Uterus (tissue), 4 donors: ENCODE data around the gene ZIC1. TPM values are rescaled to one million over a fixed set of nuclear protein-coding genes. Genes with fewer than 3 reads are reported as not detected.

Source experiments
- DNase-seq, 2 donors: peaks; one replicate each; pipeline ENCODE4 v3.0.0-alpha.2; 2019 to 2020
- H3K27ac ChIP-seq, 2 donors: fragments of 200-600 bp; sonication (generic); 1 replicate in 1 of 2; 2 replicates in 1 of 2; pipeline ENCODE4 v1.5.1; 2016 to 2018
- H3K27me3 ChIP-seq, 2 donors: fragments of 200-600 bp; sonication (generic); one replicate each; pipeline ENCODE4 v1.5.1; 2018 to 2019; ENCODE audit warnings: control low read depth in 1 of 2
- H3K36me3 ChIP-seq, 2 donors: fragments of 200-600 bp; sonication (generic); one replicate each; pipeline ENCODE4 v1.5.1; 2019; ENCODE audit warnings: control low read depth in 1 of 2
- H3K4me1 ChIP-seq, 2 donors: fragments of 200-600 bp; sonication (generic); one replicate each; pipeline ENCODE4 v1.5.1; 2018 to 2019; ENCODE audit warnings: control low read depth in 1 of 2
- H3K4me3 ChIP-seq, 2 donors: fragments of 200-600 bp; sonication (generic); 1 replicate in 1 of 2; 2 replicates in 1 of 2; pipeline ENCODE4 v1.5.1; 2018 to 2019; ENCODE audit warnings: mild to moderate bottlenecking in 1 of 2
- H3K9me3 ChIP-seq, 2 donors: fragments of 200-600 bp; sonication (generic); one replicate each; pipeline ENCODE4 v1.5.1; 2019; ENCODE audit warnings: control low read depth in 1 of 2
- CTCF ChIP-seq, 4 experiments: fragments of 200-600 bp in 2 of 4; fragments of 450-650 bp in 2 of 4; sonication (generic) in 2 of 4; IDR thresholded peaks; one replicate each; pipeline ENCODE4 v1.5.1; 2016 to 2019; ENCODE audit warnings: antibody characterized with exemption in 4 of 4, mild to moderate bottlenecking in 2 of 4, moderate library complexity in 1 of 4
- POLR2A ChIP-seq, 2 donors: fragments of 450-650 bp; IDR thresholded peaks; one replicate each; pipeline ENCODE4 v1.6.1; 2016; ENCODE audit warnings: antibody characterized with exemption in 2 of 2, mild to moderate bottlenecking in 1 of 2, moderate library complexity in 1 of 2
- intact Hi-C: fragments of 100-400 bp; cut with DNase I; formaldehyde crosslinking; loops from one replicate; pipeline ENCODE4 v1.15.1; 2023; ENCODE audit warnings: low total_unique reads
- total RNA-seq, 4 donors: library from RNA; depleted of rRNA in 3 of 4; stranded (reverse); fragments of >200 nt in 3 of 4; gene quantifications; one replicate each; pipeline versions ENCODE4 v1.1.0 to v1.2.4, GENCODE V29; 2014 to 2023
- donor health status: DM: yes; HTN: yes; CAD: no.

The ZIC1 gene
- not detected for total RNA-seq

- Histone ChIP-seq H3K36me3 (no peaks in the 10 kb centered on the region), H3K27me3 (peaks cover 34 to 97% of the 10 kb centered on the region in 2 donors), H3K27ac (no peak within 1 kb of the TSS), H3K4me3 (peak within 1 kb of the TSS in 1 of 2 donors; percentile 17), H3K4me1 (peaks cover 0 to 15% of the 10 kb centered on the region in 2 donors), H3K9me3 (no peaks in the 10 kb centered on the region)
- intact Hi-C loops = no loop called here
- TF ChIP-seq POLR2A (IDR thresholded peaks at IDR 0.05) (no peak), CTCF (IDR thresholded peaks at IDR 0.05) (no peak)
- no peak for DNase-seq
Observed at GRCh38 chr3:147409143-147410115, at the start of gene ZIC1. Gene ZIC1 (plus strand): TSS chr3:147409365. CDS start chr3:147410113, 748 bp downstream.

GRCh38 chr3:147360051-147360439 lies 49.1 kb upstream of the ZIC1 start:
- H3K4me1 ChIP-seq = no peaks in the 10 kb centered on the region
- no peak overlapping the region for H3K27ac ChIP-seq
- intact Hi-C loops = no loop called here
- DNase-seq = no peak
- H3K9me3 ChIP-seq = no peaks in the 10 kb centered on the region
- no peak overlapping the region for H3K4me3 ChIP-seq
- peaks cover 7 to 69% of the 10 kb centered on the region in 2 donors for H3K27me3 ChIP-seq
- no peaks in the 10 kb centered on the region for H3K36me3 ChIP-seq
- TF ChIP-seq CTCF (IDR thresholded peaks at IDR 0.05) (no peak), POLR2A (IDR thresholded peaks at IDR 0.05) (no peak)

- H3K27me3 ChIP-seq = peaks cover 7 to 70% of the 10 kb centered on the region in 2 donors
- intact Hi-C loops = no loop called here
- DNase-seq = no peak
Observed at GRCh38 chr3:147360646-147361453, 48.3 kb upstream of the ZIC1 start.

GRCh38 chr3:147361454-147362420 lies 47.4 kb upstream of the ZIC1 start:
- DNase-seq = no peak
- intact Hi-C loops = no loop called here
- no peak overlapping the region for H3K4me3 ChIP-seq
- H3K27me3 ChIP-seq = peaks cover 7 to 67% of the 10 kb centered on the region in 2 donors
- no peak overlapping the region for H3K27ac ChIP-seq
- H3K4me1 ChIP-seq = no peaks in the 10 kb centered on the region
- no peaks in the 10 kb centered on the region for H3K9me3 ChIP-seq
- TF ChIP-seq POLR2A (IDR thresholded peaks at IDR 0.05) = no peak
- TF ChIP-seq CTCF (IDR thresholded peaks at IDR 0.05) = no peak
- H3K36me3 ChIP-seq = no peaks in the 10 kb centered on the region

More at GRCh38 chr3:147360646-147361453, 48.3 kb upstream of the ZIC1 start:
- TF ChIP-seq POLR2A (IDR thresholded peaks at IDR 0.05) = no peak
- TF ChIP-seq CTCF (IDR thresholded peaks at IDR 0.05) = no peak
- Histone ChIP-seq H3K4me3 (no peak overlapping the region), H3K4me1 (no peaks in the 10 kb centered on the region), H3K27ac (no peak overlapping the region), H3K36me3 (no peaks in the 10 kb centered on the region), H3K9me3 (no peaks in the 10 kb centered on the region)
